H7 (cell line): ENCODE measurements around the gene ZNF267. TPM values are rescaled to one million over a fixed set of nuclear protein-coding genes. Genes with fewer than 3 reads are reported as not detected.
"Not testable (repeated sequence)": the region's sequence is repeated elsewhere in the genome, so short reads cannot be mapped to it uniquely, and the experiment has no call there.

ENCODE experiments used
- DNase-seq: peaks from one replicate; pipeline ENCODE4 v3.0.0; 2012
- H3K27me3 ChIP-seq: 2 replicates; pipeline ENCODE4 v1.6.0; 2011; ENCODE audit warnings: mild to moderate bottlenecking, low read length; ENCODE audit not compliant: control insufficient read depth, insufficient read depth
- H3K36me3 ChIP-seq: replicated peaks from 2 replicates; pipeline ENCODE4 v1.5.1; 2011; ENCODE audit warnings: low read length; ENCODE audit not compliant: control insufficient read depth, insufficient read depth
- H3K4me3 ChIP-seq: 2 replicates; pipeline ENCODE4 v1.5.1; 2011; ENCODE audit warnings: low read depth, mild to moderate bottlenecking, control low read depth, low read length, moderate library complexity; ENCODE audit not compliant: insufficient read depth
- total RNA-seq: library from RNA; depleted of rRNA; stranded (reverse); fragments of >200 nt; shearing (Covaris generic); gene quantifications from 2 replicates; pipeline ENCODE4 v1.2.3, GENCODE V29; 2014

ZNF267 gene
- total RNA-seq, 1 experiment from 2014 or later: 3.2 TPM

- no peak for DNase-seq
- Histone ChIP-seq H3K4me3 (peak overlapping the region; percentile 79), H3K27me3 (peaks cover 2% of the 10 kb centered on the region; the same call in 1 of the 2 replicates), H3K36me3 (no peaks in the 10 kb centered on the region; the same call in 1 of the 2 replicates)
Observed at GRCh38 chr16:31874366-31875111, 932 bp downstream of the ZNF267 start.

GRCh38 chr16:31875112-31875803, 1.7 kb downstream of the ZNF267 start:
- H3K36me3 ChIP-seq: no peaks in the 10 kb centered on the region; the same call in none of the 2 replicates
- H3K27me3 ChIP-seq: peaks cover 2% of the 10 kb centered on the region; the same call in 1 of the 2 replicates
- no peak overlapping the region for H3K4me3 ChIP-seq
- no peak for DNase-seq

GRCh38 chr16:31875928-31876547, 2.4 kb downstream of the ZNF267 start:
- no peak for DNase-seq
- Histone ChIP-seq H3K4me3 (no peak overlapping the region), H3K27me3 (peaks cover 2% of the 10 kb centered on the region; the same call in 1 of the 2 replicates), H3K36me3 (no peaks in the 10 kb centered on the region; the same call in none of the 2 replicates)

GRCh38 chr16:31876951-31877828, 3.6 kb downstream of the ZNF267 start:
- no peak overlapping the region for H3K4me3 ChIP-seq
- no peaks in the 10 kb centered on the region; the same call in none of the 2 replicates for H3K36me3 ChIP-seq
- DNase-seq: no peak
- peaks cover 2% of the 10 kb centered on the region; the same call in 1 of the 2 replicates for H3K27me3 ChIP-seq

- Histone ChIP-seq H3K4me3 (no peak overlapping the region), H3K36me3 (no peaks in the 10 kb centered on the region; the same call in none of the 2 replicates), H3K27me3 (peaks cover 2% of the 10 kb centered on the region; the same call in 1 of the 2 replicates)
- no peak for DNase-seq
Observed at GRCh38 chr16:31877876-31878642, 4.5 kb downstream of the ZNF267 start.

GRCh38 chr16:31879937-31880321, 6.3 kb downstream of the ZNF267 start:
- Histone ChIP-seq H3K27me3 (no peaks in the 10 kb centered on the region), H3K36me3 (no peaks in the 10 kb centered on the region; the same call in none of the 2 replicates), H3K4me3 (no peak overlapping the region)
- DNase-seq: no peak

- H3K36me3 ChIP-seq: peaks cover 3% of the 10 kb centered on the region
- DNase-seq: no peak
- no peaks in the 10 kb centered on the region for H3K27me3 ChIP-seq
- no peak overlapping the region for H3K4me3 ChIP-seq
Observed at GRCh38 chr16:31880322-31880979, 6.8 kb downstream of the ZNF267 start.

- H3K4me3 ChIP-seq: no peak overlapping the region
- peaks cover 6% of the 10 kb centered on the region for H3K36me3 ChIP-seq
- no peak for DNase-seq
- H3K27me3 ChIP-seq: no peaks in the 10 kb centered on the region
Observed at GRCh38 chr16:31886227-31886626, 12.6 kb downstream of the ZNF267 start.

- Histone ChIP-seq H3K4me3 (no peak overlapping the region), H3K27me3 (no peaks in the 10 kb centered on the region), H3K36me3 (peaks cover 6% of the 10 kb centered on the region)
- no peak for DNase-seq
Observed at GRCh38 chr16:31888735-31889134, 15.1 kb downstream of the ZNF267 start.

- not testable (repeated sequence) for DNase-seq, H3K4me3 ChIP-seq, H3K27me3 ChIP-seq, H3K36me3 ChIP-seq
Observed at GRCh38 chr16:31892111-31892510, 18.5 kb downstream of the ZNF267 start.

GRCh38 chr16:31893824-31894223, 20.2 kb downstream of the ZNF267 start:
- no peaks in the 10 kb centered on the region for H3K27me3 ChIP-seq
- no peak overlapping the region for H3K4me3 ChIP-seq
- peaks cover 7% of the 10 kb centered on the region for H3K36me3 ChIP-seq
- DNase-seq: no peak

GRCh38 chr16:31897283-31897682, 23.7 kb downstream of the ZNF267 start:
- DNase-seq: no peak
- no peak overlapping the region for H3K4me3 ChIP-seq
- H3K27me3 ChIP-seq: no peaks in the 10 kb centered on the region
- H3K36me3 ChIP-seq: peaks cover 7% of the 10 kb centered on the region

- H3K36me3 ChIP-seq: peaks cover 7% of the 10 kb centered on the region
- no peak for DNase-seq
- no peak overlapping the region for H3K4me3 ChIP-seq
- H3K27me3 ChIP-seq: no peaks in the 10 kb centered on the region
Observed at GRCh38 chr16:31899505-31899904, 25.9 kb downstream of the ZNF267 start.
